GM19035 (cell line): ENCODE data around the gene FCGBP.
"Not testable (repeated sequence)": the region's sequence is repeated elsewhere in the genome, so short reads cannot be mapped to it uniquely, and the experiment has no call there.

Source experiments
- ATAC-seq: cut with Tn5 transposase; IDR thresholded peaks from one replicate; pipeline ENCODE4 v1.9.1; 2021; ENCODE audit not compliant: unreplicated experiment

Gene FCGBP

GRCh38 chr19:39934584-39935363 is at the start of gene FCGBP:
Gene FCGBP, minus strand, starts transcription at chr19:39934634.
- no peak for ATAC-seq

GRCh38 chr19:39983695-39984300 is 49.4 kb upstream of the FCGBP start:
- ATAC-seq: no peak

GRCh38 chr19:39982883-39983282 is 48.4 kb upstream of the FCGBP start:
- ATAC-seq: no peak

GRCh38 chr19:39974377-39975155 is 40.1 kb upstream of the FCGBP start:
- no peak for ATAC-seq

- ATAC-seq: no peak
Observed at GRCh38 chr19:39971380-39972035, 37.1 kb upstream of the FCGBP start.

GRCh38 chr19:39970675-39971379 is 36.4 kb upstream of the FCGBP start, which contains the start of gene PSMC4:
Gene PSMC4, plus strand, starts transcription at chr19:39971165. Its CDS starts 38 bp downstream, at chr19:39971203.
- peak; percentile 94 for ATAC-seq

- no peak for ATAC-seq
Observed at GRCh38 chr19:39970425-39970674, 35.9 kb upstream of the FCGBP start.

GRCh38 chr19:39969681-39970424 is 35.4 kb upstream of the FCGBP start:
- ATAC-seq: no peak

GRCh38 chr19:39969266-39969665 is 34.8 kb upstream of the FCGBP start:
- no peak for ATAC-seq

- no peak for ATAC-seq
Observed at GRCh38 chr19:39968789-39969188, 34.4 kb upstream of the FCGBP start.

GRCh38 chr19:39967561-39967960 is 33.1 kb upstream of the FCGBP start:
- no peak for ATAC-seq

GRCh38 chr19:39966617-39967016 is 32.2 kb upstream of the FCGBP start:
- no peak for ATAC-seq

GRCh38 chr19:39963898-39964297 is 29.5 kb upstream of the FCGBP start:
- no peak for ATAC-seq

- not testable (repeated sequence) for ATAC-seq
Observed at GRCh38 chr19:39959407-39959806, 25.0 kb upstream of the FCGBP start.

GRCh38 chr19:39958942-39959341 is 24.5 kb upstream of the FCGBP start:
- not testable (repeated sequence) for ATAC-seq

GRCh38 chr19:39957886-39958285 is 23.5 kb upstream of the FCGBP start:
- not testable (repeated sequence) for ATAC-seq

- no peak for ATAC-seq
Observed at GRCh38 chr19:39953915-39954314, 19.5 kb upstream of the FCGBP start.

- ATAC-seq: no peak
Observed at GRCh38 chr19:39951686-39952085, 17.3 kb upstream of the FCGBP start.

GRCh38 chr19:39951065-39951650 is 16.7 kb upstream of the FCGBP start:
- no peak for ATAC-seq
